Choroid plexus epithelial cell (primary cell): ENCODE data around the gene TMEM120B.

Experiments used
- DNase-seq: peaks from one replicate; pipeline ENCODE4 v3.0.0-alpha.2; 2010; ENCODE audit warnings: low read depth
- H3K4me3 ChIP-seq: 2 replicates; pipeline ENCODE4 v1.5.1; 2011; ENCODE audit warnings: low read depth, mild to moderate bottlenecking, control low read depth, low read length, moderate library complexity
- TF ChIP-seq, protein P1 (sequence below): conservative IDR thresholded peaks from 2 replicates; pipeline ENCODE4 v1.5.1; 2011; ENCODE audit warnings: low read depth, mild to moderate bottlenecking, control low read depth, inconsistent platforms, low read length, moderate library complexity

TMEM120B gene

DNA sequence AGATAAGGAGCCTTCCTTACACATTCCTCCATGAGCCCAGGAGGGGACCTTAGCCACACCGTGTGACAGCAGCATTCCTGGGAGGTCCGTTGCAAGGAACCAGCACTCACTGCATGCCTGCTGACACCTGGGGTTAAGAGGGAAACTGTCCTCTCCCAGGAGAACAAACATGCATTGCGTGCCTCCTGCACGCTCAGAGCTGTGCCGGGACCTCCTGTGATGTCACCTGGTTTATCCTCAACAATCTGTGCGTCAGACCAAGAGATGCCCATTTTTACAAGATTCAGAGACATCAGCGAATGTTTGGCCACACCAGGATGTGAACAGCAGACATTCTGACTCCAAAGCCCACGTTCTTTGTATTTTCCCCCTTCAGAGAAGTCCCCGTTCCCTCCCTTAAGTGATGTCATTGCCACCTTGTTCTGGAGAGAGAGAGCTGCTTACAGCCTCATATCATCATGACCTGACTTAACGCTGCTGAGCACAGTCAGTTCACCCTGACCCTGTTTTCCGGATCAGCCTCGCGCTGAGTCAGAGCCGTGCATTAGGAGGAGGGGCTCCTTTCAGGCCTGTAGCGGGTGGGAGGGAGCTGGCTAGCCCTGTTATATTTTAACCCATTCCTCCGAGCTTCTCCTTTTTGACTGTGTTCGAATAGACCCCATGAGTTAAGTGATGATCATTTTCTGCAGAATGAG is 36.2 kb downstream of the TMEM120B start:
- TF ChIP-seq, protein P1, sequence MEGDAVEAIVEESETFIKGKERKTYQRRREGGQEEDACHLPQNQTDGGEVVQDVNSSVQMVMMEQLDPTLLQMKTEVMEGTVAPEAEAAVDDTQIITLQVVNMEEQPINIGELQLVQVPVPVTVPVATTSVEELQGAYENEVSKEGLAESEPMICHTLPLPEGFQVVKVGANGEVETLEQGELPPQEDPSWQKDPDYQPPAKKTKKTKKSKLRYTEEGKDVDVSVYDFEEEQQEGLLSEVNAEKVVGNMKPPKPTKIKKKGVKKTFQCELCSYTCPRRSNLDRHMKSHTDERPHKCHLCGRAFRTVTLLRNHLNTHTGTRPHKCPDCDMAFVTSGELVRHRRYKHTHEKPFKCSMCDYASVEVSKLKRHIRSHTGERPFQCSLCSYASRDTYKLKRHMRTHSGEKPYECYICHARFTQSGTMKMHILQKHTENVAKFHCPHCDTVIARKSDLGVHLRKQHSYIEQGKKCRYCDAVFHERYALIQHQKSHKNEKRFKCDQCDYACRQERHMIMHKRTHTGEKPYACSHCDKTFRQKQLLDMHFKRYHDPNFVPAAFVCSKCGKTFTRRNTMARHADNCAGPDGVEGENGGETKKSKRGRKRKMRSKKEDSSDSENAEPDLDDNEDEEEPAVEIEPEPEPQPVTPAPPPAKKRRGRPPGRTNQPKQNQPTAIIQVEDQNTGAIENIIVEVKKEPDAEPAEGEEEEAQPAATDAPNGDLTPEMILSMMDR: no peak
- DNase-seq: peak; percentile 96
- H3K4me3 ChIP-seq: no peak overlapping the region

DNA sequence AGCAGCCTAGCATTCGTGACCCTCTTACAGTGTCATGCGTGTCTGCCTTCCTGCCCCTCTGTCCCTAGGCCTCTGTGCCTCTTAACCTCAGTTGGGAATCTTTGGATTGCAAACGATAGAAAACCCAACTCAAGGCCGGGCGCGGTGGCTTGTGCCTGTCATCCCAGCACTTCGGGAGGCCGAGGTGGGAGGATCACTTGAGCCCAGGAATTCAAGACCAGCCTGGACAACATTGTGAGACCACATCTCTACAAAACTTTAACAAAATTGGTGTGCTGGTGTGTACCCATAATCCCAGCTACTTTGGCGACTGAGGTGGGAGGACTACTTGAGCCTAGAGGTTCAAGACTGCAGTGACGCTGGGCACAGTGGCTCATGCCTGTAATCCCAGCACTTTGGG is 36.7 kb downstream of the TMEM120B start:
- DNase-seq: no peak
- H3K4me3 ChIP-seq: no peak overlapping the region
- TF ChIP-seq, protein P1: no peak

DNA sequence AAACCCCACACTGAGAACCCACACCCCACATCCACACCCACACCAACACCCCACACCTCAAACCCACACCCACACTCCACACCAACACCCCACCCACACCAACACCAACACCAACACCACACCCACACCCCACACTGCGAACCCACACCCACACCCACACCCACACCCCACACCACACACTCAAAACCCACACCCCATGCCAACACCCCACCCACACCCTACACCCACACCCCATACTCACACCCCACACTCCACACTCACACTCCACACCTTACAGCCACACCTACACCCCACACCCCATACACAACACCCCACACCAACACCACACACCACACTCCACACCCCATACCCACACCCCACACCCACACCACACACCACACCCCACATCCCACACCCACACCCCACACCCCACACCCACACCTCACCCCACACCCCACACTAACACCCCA is 38.0 kb downstream of the TMEM120B start:
- no peak for DNase-seq
- TF ChIP-seq, protein P1: no peak
- H3K4me3 ChIP-seq: no peak overlapping the region

DNA sequence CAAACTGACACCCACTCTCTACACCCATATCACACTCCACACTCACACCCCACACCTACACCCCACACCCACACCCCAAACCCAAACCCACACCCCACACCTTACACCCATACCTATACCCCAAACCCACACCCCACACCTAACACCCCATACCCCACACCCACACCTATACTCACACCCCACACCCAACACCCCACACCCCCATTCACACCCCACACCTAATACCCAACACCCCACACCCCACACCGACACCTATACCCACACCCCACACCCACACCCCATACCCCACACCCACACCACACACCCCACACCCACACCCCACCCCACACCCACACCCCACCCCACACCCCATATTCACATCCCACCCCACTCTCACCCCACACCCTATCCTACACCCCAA is 38.5 kb downstream of the TMEM120B start:
- TF ChIP-seq, protein P1: no peak
- DNase-seq: no peak
- no peak overlapping the region for H3K4me3 ChIP-seq

DNA sequence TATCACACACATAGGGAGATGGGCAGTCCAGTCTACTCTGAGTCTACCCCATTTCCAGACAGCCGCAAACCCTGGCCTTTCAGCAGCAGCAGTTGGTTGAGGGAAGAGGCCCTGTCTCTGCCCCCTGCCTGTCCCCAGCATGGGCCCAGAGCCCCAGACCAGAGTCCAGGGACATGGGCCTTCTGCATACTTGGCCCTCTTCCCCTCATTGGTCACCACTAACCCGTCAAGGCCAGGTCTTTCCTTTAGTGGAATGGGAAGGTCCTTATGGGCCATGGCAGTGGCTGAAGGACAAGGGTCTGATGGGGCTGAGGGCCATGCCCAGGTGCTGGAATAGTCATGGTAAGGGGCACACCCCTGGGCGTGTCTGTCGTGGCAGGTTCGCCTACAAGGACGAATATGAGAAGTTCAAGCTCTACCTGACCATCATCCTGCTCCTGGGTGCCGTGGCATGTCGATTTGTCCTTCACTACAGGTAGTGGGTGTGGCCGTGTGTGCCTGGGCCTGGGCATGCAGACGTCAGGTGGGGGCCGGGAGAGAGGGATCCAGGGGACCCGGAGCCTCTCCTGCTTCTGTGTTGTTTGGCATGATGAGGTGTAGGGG is 39.3 kb downstream of the TMEM120B start:
- TF ChIP-seq, protein P1: no peak
- no peak overlapping the region for H3K4me3 ChIP-seq
- DNase-seq: no peak

DNA sequence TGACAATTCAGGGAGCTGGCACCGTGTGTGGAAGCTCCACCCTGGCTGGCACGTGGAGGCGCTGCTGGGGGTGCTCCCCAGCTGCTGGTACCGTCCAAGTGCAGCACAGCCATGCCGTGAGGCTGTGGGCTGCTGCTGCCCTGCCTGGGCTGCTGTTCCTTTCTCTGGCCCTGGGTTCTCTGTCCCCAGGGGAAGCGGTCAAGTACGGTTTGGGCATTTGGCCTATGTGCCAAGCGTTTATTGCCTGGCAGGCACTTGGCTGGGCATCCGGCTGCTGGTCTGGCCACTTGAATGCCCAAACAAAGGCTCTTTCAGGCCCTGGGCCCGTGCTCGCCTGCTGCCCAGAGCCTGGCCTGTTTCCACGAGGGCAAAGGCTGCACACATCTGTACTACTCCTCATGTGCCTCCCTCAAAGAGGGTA is 41.3 kb downstream of the TMEM120B start:
- H3K4me3 ChIP-seq: no peak overlapping the region
- TF ChIP-seq, protein P1: no peak
- no peak for DNase-seq

DNA sequence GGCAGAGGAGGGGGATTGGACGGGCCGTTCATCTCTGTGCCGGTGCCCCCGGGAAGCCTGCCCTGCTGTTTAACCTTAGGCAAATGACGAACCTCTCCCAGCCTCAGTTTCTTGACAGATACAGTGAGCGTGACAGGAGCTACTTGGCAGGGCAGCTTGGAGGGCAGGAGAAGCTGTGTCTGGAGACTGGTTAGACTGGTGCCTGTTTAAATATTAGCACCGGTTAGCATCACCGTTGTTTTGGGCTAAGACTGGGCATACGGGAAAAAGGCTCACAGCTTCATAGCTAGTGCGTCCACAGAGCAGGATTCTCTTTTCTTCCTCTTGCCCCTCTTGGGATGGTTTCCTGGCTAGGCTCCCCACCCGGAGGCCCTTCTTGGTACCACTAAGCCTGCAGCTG is 42.3 kb downstream of the TMEM120B start:
- no peak overlapping the region for H3K4me3 ChIP-seq
- TF ChIP-seq, protein P1: no peak
- DNase-seq: no peak
